ENCODE measurements around the gene CASZ1. TPM values are rescaled to one million over a fixed set of nuclear protein-coding genes. Genes with fewer than 3 reads are reported as not detected.

The CASZ1 gene
- total and polyA plus RNA-seq, 2 experiments from 2014 or later, result 6.2 to 6.7 TPM

GRCh38 chr1:10608690-10609089 is 187.8 kb downstream of the CASZ1 start:
- no peak for ATAC-seq

More at GRCh38 chr1:10608690-10609089, 187.8 kb downstream of the CASZ1 start:
- Histone ChIP-seq H3K4me3 (no peak overlapping the region), H3K27me3 (ENCODE audit: insufficient read depth) (no peaks in the 10 kb centered on the region), H3F3A (replicated peaks; ENCODE audit: low read depth) (no peaks in the 10 kb centered on the region), H3K4me2 (no peak overlapping the region), H3K9me2 (ENCODE audit: insufficient read depth) (no peaks in the 10 kb centered on the region), H3K4me1 (ENCODE audit: insufficient read depth) (no peaks in the 10 kb centered on the region), H3K36me3 (ENCODE audit: insufficient read depth) (no peaks in the 10 kb centered on the region), H4K20me1 (replicated peaks; ENCODE audit: insufficient read depth) (no peaks in the 10 kb centered on the region), H2AFZ (no peak overlapping the region), H3K79me2 (replicated peaks; ENCODE audit: insufficient read depth) (no peaks in the 10 kb centered on the region), H3K27ac (ENCODE audit: low read depth) (no peak overlapping the region)
- DNase-seq (ENCODE audit: low spot score), result no peak
- H3K27ac Mint-ChIP-seq, result no peak overlapping the region
- no peaks in the 10 kb centered on the region for H3K36me3 Mint-ChIP-seq (ENCODE audit: low read depth)
- H3K4me1 Mint-ChIP-seq, result peaks cover 13% of the 10 kb centered on the region
- TF ChIP-seq ZNF331 (CRISPR knock-in tag; IDR thresholded peaks at IDR 0.05; ENCODE audit: low read depth) (no peak), EZH2 (IDR thresholded peaks at IDR 0.05; ENCODE audit: low read depth, unreplicated experiment) (no peak), CTCF (conservative IDR thresholded peaks at IDR 0.05; ENCODE audit: low read depth in 2 of 2) (no peak), ZNF462 (CRISPR knock-in tag; IDR thresholded peaks at IDR 0.05) (no peak), NANOG (IDR thresholded peaks at IDR 0.05; ENCODE audit: borderline replicate concordance) (no peak), CREB1 (CRISPR knock-in tag; IDR thresholded peaks at IDR 0.05; ENCODE audit: low read depth) (no peak), POLR2AphosphoS5 (IDR thresholded peaks at IDR 0.05; ENCODE audit: low read depth) (no peak), ETS1 (IDR thresholded peaks at IDR 0.05) (no peak), JUNB (IDR thresholded peaks at IDR 0.05; ENCODE audit: unreplicated experiment) (no peak), EZH2phosphoT487 (IDR thresholded peaks at IDR 0.05; ENCODE audit: unreplicated experiment) (no peak)
- H3K9me3 Mint-ChIP-seq, result no peaks in the 10 kb centered on the region; the same call in 2 of the 3 replicates
- H3K27me3 Mint-ChIP-seq (ENCODE audit: insufficient read depth, low read depth, poor library complexity), result peaks cover 10% of the 10 kb centered on the region
- no peak overlapping the region for H3K4me3 Mint-ChIP-seq
